ENCODE results near the gene BSCL2.
"Not testable (repeated sequence)": the region's sequence is repeated elsewhere in the genome, so short reads cannot be mapped to it uniquely, and the experiment has no call there.

The BSCL2 gene

DNA sequence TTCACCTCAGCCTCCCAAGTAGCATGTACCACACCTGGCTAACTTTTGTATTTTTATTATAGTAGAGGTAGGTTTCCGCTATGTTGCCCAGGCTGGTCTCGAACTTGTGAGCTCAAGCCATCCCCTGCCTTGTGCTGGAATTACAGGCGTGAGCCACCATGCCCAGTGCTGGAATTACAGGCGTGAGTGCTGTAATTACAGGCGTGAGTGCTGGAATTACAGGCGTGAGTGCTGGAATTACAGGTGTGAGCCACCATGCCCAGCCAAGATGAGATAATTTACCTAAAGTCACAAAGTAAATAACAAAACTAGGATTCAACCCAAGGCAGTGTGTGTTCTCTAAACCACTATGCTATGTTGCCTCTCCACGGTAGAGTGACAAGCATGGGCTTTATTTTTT, 24.7 kb downstream of the BSCL2 start:
- DNase-seq, result no peak

DNA sequence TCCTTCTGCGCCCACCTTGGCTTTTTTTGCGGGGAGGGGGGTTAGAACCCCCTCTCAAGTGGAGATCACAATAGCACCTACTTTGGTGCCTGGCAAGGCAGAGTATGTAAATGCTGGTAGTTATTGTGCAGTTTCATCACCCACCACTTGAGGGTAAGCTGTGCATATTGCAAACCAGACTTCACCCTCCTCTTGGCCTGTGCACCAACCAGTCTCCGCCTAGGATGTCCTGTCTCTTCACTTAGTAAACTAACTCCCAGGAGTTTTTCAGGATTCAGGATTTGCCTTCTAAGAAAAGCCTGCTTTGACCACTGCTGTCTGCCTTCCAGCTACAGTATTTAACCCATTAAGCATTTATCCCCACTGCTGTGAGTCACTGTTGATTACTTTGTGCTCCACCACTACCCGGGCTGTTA, 26.4 kb downstream of the BSCL2 start:
- peak; percentile 21 for DNase-seq

DNA sequence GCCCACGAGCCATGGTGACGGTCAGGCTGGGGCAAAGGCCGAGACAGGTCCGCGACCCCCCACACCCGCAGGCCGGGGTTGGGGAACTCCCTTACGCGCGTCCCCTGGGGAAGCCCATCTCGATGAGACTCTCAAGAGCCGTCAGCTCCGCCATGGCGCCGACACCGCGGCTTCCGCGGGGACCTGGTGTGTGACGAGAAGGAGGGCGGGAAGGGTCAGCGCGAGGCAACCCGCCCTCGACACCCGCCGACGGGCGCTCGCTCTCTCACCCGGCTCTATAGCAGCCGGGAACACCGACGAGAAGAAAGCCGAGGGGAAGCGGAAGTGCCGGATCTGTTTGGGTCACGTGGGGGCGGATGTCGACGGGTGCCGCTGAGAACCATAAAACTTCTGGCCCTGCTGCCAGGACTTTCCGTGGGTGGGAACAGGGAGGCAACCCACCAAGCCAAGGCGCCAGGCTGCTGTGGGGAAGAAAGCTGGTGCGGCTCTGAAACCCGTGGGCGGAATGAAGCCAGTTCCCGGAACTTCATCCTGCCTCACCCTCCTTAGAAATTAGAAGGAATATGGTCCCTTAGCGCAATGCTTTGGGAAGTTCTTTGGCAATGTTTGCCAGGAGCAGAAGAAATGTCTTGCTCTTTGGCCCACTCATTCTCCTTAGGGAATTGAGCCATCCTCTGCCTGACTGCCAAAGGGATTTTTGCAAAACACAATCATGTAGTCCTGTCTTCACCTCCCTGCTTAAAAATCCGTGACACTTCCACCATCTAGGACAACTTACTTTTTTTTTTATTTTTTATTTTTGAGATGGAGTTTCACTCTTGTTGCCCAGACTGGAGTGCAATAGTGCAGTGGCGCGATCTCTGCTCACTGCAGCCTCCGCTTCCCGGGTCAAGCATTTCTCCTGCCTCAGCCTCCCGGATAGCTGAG, 28.2 kb downstream of the BSCL2 start, which contains the start of gene UBXN1:
UBXN1 (minus strand) TSS at position 304 of the 927 bp plus-strand sequence; CDS start at position 154, 150 bp downstream.
- DNase-seq, result peak; percentile 68

DNA sequence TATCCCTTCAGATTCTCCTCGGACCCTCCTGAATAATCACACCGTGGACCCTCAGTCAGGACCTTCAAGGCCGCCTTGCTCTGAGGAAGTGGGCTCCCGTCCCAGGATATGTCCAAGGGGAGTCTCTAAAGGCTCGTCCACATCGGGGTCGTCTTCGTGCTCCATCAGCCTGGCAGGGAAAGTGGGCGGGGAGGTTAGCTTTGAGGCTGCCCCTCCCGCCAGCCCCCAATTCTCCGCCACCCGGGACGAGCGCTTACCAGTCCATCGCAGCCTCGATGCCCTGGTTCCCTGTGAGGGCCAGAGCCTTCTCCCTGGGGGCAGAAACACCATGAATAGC, 28.8 kb downstream of the BSCL2 start:
- no peak for DNase-seq

DNA sequence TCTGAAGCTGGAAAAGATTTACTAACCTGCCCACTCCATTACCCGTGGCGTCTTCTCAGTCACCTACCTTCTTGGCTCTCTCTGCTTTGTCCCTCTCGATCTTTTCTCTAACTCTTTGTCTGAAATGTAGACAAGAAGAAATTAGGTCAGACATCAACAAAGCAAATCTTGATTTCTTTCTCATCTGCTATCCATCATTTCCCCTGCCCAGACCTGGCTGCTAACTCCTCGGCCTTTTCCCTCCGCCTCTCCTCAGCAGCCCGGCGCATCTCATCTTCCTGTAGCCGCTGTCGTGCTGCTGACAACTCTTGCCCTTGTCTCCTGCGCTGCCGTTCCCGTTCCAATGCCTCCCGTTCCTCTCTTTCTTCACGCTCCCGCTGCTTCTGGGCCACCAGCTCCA, 29.5 kb downstream of the BSCL2 start:
- DNase-seq, result no peak

DNA sequence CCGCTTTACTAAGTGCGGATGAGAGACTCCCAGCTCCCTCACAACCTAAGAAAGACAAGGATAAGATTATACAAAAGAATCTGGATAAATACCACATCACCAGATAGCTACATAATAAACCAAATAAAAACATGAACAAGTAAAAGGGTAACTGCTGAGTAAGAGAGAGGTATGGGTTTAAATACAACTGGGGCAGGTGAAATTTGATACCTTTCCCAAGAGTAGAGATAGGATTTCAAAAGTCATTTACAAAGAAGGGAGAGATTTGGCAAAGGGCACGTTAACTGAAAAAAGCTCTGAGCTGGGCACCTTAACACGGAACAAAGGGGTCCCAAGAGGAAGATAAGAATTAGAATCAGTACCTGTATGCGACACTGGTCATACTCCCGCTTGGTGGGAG, 30.1 kb downstream of the BSCL2 start:
- DNase-seq, result no peak

DNA sequence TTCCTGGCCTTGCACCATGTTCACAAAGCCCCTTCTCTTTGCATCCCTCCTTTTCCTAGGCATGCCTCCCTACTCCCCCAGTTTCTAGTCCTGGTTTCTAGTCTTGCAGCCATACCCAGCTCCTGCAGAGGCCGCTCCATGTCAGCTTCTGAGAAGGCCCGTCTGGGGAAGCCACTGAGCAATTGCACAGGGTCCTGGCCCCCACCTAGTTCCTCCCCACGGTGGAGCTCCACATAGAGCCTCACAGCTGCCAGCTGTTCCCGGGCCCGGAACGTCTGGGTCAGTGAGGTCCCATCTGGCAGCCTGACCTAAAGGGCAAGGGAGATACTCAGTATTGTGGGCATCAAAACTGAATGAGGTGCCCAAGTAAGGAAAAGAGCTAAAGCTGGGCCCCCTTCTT, 30.5 kb downstream of the BSCL2 start:
- DNase-seq, result no peak

DNA sequence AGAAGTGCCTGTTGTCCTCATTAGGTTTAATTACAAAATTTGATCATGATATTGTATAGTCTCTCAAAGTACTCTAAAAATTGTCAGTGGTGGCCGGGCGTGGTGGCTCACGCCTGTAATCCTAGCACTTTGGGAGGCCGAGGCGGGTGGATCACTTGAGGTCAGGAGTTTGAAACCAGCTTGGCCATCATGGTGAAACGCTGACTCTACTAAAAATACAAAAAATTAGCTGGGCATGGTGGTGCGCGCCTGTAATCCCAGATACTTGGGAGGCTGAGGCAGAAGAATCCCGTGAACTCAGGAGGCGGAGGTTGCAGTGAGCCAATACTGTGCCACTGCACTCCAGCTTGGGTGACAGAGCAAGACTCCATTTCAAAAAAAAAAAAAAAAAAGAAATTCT, 31.8 kb downstream of the BSCL2 start:
- not testable (repeated sequence) for DNase-seq

DNA sequence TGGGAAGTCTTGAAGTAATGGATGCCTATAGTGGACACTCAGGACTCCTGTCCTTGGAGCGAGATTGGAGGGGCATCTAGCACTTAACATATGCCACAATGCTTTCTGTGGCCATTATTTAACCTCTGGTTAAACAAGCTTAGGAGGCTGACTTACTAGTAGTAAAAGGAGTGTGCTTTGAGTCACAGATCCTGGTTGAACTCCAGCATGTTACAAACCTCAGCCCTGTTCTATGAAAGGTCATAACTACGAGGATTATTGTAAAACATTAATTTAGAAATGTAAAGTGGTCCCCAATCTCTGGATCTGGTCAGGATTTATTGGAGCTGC, 34.1 kb downstream of the BSCL2 start:
- no peak for DNase-seq

DNA sequence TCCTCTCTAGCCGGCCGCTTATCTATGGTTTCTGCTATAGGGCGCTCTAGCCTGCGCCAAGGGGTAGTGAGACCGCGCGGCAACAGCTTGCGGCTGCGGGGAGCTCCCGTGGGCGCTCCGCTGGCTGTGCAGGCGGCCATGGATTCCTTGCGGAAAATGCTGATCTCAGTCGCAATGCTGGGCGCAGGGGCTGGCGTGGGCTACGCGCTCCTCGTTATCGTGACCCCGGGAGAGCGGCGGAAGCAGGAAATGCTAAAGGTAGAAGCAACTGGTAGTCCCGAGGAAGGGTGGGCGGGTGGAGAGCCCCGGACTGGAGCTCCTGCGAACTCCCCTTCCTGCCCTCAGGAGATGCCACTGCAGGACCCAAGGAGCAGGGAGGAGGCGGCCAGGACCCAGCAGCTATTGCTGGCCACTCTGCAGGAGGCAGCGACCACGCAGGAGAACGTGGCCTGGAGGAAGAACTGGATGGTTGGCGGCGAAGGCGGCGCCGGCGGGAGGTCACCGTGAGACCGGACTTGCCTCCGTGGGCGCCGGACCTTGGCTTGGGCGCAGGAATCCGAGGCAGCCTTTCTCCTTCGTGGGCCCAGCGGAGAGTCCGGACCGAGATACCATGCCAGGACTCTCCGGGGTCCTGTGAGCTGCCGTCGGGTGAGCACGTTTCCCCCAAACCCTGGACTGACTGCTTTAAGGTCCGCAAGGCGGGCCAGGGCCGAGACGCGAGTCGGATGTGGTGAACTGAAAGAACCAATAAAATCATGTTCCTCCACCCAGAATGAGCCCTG, 35.4 kb downstream of the BSCL2 start, which contains the start of the genes LBHD1 and UQCC3:
LBHD1 (minus strand) TSS at position 660 of the 782 bp plus-strand sequence. CDS start 2,236 bp downstream, outside the sequence.
UQCC3 (plus strand) TSS at position 66 of the 782 bp plus-strand sequence; CDS start at position 139, 73 bp downstream.
- DNase-seq, result no peak

DNA sequence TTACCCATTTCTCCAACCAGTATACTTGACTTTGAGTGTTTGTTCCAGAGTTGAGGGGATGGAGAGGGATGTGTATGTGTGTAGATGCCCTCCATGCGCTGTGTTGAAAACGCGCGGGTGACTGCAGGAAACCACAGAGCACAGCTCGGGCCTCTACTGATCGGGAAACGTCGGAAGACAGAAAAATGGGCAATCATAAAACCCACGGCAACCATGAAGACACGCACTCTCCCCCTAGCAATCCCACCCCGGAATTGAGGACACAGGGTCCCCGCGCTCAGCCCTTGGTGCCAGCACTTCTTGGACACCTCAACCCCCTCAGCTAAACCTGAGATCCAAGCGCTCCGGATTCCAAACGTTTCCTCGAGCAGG, 36.0 kb downstream of the BSCL2 start:
- peak; percentile 37 for DNase-seq

DNA sequence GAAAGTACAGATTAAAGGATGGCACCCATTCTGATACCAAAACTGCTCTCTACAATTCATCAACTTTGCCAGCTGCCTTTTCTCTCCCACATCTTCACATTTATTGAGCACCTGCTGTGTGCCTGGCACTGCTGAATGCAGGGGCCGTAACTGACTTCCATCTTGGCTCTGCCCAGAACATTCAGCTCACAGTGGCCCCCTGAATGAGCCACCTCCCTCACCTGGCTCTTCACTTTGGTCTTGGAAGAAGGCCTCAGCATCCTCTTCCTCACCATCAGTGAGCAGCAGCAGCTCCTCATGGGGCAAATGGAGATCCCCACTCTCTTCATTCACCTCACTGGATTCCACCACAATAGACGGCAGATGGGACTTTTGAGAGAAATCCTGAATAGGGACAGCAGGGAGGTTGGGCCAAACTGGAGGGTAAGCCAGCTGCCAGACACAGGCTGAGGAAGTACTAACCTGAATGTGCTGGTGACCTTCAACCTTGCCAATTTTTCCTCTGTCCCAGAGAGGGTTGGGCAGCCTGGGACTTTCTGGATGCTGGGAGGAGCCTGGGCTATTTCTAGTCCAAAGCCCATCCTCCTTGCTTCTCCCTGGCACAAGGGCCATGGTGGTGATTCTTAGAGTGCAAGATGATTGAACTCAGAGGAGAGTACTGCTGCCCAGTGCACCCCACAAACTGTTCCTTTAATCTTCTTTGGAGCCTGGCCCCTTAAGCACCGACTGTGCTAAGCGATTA, 37.6 kb downstream of the BSCL2 start:
- DNase-seq, result no peak

DNA sequence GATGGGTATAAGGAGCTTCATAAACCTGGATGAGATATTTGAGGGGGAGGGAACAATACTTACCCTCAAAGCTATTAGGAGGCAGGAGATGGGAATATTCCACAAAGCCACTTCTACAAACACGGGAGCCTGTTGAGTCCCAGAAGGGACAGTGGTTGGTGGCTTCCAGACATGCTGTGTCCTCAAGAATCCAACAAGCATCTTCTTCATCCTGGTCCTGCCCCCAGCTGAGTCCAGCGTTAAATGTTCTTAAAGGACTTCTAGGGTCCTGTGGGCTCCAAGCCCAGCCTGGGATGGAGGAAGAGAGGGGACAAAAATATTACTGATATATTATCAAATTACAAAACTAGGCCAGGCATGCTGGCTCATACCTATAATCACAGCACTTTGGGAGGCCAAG, 39.8 kb downstream of the BSCL2 start:
- DNase-seq, result no peak

DNA sequence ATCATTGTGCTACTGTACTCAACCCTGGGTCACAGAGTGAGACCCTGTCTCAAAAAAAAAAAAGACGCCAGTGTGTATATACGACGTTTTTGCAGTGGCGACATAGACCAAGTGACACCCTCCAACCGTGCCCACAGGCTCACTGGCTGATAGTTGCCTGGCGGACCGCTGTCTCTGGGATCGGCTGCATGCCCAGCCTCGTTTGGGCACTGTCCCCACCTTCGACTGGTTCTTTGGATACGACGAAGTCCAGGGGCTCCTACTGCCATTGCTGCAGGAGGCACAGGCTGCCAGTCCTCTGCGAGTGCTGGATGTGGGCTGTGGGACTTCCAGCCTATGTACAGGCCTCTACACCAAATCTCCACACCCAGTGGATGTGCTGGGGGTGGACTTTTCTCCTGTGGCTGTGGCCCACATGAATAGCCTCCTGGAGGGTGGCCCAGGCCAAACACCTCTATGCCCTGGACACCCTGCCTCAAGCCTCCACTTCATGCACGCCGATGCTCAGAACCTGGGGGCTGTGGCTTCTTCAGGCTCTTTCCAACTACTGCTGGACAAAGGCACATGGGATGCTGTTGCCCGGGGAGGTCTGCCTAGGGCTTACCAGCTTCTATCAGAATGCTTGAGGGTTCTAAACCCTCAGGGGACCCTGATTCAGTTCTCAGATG, 40.8 kb downstream of the BSCL2 start:
- no peak for DNase-seq

DNA sequence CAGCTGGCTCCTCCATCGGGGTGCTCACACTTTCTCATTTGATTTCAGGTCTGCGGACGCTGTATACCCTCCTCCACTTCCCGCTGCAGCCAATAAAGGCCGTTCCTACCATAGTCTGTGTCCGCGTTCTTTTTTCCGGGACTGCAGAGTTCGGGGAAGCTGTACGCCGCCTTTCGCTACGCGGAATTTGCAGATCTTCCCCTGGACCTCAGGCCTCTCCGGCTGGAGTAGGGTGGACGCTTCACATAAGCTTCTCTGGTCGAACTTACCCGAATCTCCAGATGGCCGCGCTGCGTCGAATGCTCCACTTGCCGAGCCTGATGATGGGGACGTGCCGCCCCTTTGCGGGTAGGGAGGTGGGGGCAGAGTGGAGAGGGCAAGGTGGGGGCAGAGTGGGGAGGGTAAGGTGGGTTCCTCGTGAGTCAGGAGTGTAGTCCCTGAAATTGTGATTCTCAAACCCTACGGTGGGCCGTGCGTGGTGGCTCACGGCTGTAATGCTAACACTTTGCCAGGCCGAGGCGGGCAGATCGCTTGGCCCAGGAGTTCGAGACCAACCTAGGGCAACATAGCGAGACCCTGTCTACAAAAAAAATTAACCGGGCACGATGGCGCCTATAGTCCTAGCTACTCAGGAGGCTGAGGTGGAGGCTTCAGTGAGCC, 41.5 kb downstream of the BSCL2 start:
- DNase-seq, result no peak

DNA sequence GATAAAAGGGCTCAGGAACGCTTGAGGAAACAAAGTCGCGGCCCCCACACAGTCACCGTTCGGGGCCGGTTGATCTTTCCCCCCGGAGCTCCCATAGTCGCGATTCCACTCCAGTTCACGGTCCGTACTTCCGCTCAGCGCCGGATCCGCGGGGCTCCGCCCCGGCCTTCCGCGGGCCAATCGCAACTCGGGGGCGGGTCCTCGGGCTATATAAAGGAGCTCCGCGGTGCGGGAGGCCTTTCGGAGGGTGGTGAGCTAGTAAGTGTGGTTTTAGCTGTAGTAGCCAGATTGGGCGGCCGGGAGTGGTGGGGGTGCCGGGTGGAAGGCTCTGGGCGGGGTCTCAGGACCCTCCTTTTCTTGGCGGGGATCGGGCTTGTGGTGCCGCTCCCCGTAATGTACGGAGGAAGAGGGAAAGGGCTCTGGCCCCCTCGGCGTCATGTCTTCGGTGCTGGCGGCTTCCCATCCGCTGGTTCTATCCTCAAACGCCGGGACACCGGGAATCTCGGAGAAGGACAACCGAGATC, 42.1 kb downstream of the BSCL2 start, which contains the start of the genes C11orf98 and CSKMT:
C11orf98 (minus strand) TSS at position 136 of the 524 bp plus-strand sequence; CDS start at position 95, 41 bp downstream.
CSKMT (plus strand) TSS at position 238 of the 524 bp plus-strand sequence. CDS start 568 bp downstream, outside the sequence.
- DNase-seq, result peak; percentile 92

DNA sequence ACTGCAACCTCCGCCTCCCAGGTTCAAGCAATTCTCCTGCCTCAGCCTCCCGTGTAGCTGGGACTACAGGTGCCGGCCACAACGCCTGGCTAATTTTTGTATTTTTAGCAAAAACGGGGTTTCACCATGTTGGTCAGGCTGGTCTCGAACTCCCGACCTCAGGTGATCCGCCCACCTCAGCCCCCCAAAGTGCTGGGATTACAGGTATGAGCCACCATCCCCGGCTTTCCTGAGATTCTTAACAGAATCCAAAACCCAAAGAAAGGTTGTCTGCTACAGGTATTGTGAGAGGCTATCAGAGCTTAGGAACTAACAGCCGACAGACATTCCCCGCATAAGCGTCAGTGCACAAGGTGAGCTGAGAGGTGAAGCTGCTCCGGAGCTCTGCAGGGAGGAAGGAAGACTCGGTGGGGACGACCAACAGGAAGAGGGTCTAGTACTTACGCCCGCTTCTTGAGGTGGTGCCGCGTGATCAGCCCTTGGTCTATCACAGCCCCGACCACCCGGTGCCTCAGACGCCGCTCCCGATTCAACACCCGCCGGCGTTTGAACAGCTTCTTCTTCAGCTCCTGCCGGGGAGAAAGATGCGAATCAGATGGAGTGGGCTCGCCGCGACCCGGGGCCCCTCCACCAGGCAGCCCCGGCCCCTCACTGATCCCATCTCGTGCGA, 42.7 kb downstream of the BSCL2 start:
- DNase-seq, result no peak

DNA sequence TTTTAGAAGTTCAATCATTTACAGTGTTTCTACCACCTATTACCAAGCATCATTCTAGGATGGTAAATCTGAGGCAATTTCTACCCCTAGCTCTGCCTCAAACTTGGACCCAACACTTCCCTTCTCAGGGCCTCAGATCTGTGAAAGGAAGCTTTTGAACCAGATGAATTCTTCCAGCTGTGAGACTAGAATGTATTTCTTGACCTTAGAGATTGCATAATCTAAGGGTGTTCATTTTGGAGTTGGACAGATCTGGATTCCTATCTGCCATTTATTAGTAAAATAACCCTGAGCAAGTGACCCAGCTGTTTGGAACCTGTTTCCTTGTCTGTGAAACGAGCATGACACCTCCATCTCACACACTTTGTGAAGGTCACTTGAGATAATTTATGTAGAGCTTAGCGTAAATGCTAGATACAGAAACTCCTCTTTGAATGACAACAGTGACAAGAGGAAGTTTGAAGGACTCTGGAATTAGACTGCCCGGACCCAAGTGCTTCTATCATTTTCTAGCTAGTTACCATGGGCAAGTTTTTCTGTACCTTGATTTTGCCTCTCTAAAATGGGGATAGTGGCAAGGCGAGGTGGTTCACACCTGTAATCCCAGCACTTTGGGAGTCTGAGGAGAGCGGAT, 50.3 kb downstream of the BSCL2 start:
- DNase-seq, result no peak

DNA sequence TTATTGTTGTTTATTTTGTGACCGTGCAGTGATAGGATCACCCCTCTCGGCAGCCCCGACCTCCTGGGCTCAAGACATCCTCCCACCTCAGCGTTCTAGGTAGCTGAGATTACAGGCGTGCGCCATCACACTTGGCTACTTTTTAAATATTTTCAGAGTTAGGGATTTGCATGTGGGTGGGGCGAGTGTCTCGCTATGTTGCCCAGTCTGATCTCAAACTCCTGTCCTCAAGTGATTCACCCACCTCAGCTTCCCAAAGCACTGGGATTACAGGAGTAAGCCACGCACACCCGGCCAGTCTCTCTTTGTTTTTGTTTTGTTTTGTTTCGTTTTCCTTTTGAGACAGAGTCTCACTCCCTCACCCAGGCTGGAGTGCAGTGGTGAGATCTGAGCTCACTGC, 52.9 kb downstream of the BSCL2 start:
- no peak for DNase-seq
